OCI-LY7 (cell line): ENCODE data around the gene PPP1R14C. TPM values are rescaled to one million over a fixed set of nuclear protein-coding genes. Genes with fewer than 3 reads are reported as not detected.

ENCODE experiments used
- BruUV-seq: library from RNA; stranded (reverse); fragments of 400-500 nt; replicated peaks from 2 replicates; lab custom pipeline; 2021; lab: Mats Ljungman, UMichigan
- CTCF ChIA-PET: fragments of 300-600 bp; sonication (Branson Sonifier 250); formaldehyde crosslinking; loops from one replicate; lab custom pipeline; 2022; ENCODE audit warnings: antibody characterized with exemption; ENCODE audit not compliant: unreplicated experiment; lab: Charles Lee
- POLR2A ChIA-PET: fragments of 300-600 bp; sonication (Branson Sonifier 250); formaldehyde crosslinking; loops from one replicate; lab custom pipeline; 2022; ENCODE audit warnings: antibody characterized with exemption; lab: Charles Lee
- DNase-seq: peaks from one replicate; pipeline ENCODE4 v3.0.0-alpha.2; 2015; ENCODE audit warnings: low spot score
- H2AFZ ChIP-seq: fragments of 200-600 bp; sonication (generic), shearing (Covaris generic); 2 replicates; pipeline ENCODE4 v1.6.1; 2014; ENCODE audit warnings: mild to moderate bottlenecking, antibody characterized with exemption, low read length, moderate library complexity
- H3K27ac ChIP-seq: fragments of 200-600 bp; sonication (generic); 2 replicates; pipeline ENCODE4 v1.5.1; 2014; ENCODE audit warnings: mixed run types, low read depth, mild to moderate bottlenecking, moderate library complexity, low read length, inconsistent platforms; ENCODE audit not compliant: poor library complexity, severe bottlenecking
- H3K36me3 ChIP-seq: fragments of 200-600 bp; sonication (generic); 2 replicates; pipeline ENCODE4 v1.6.1; 2014; ENCODE audit warnings: mild to moderate bottlenecking, antibody characterized with exemption, low read length, moderate library complexity, mixed read lengths; ENCODE audit not compliant: insufficient read depth
- H3K4me1 ChIP-seq: fragments of 200-600 bp; sonication (generic); 2 replicates; pipeline ENCODE4 v1.5.1; 2014; ENCODE audit warnings: mild to moderate bottlenecking, low read length; ENCODE audit not compliant: insufficient read depth, poor library complexity, severe bottlenecking
- H3K4me2 ChIP-seq: fragments of 200-600 bp; sonication (generic); 2 replicates; pipeline ENCODE4 v1.6.1; 2014; ENCODE audit warnings: mild to moderate bottlenecking, low read length
- H3K4me3 ChIP-seq: fragments of 200-600 bp; sonication (generic); 2 replicates; pipeline ENCODE4 v1.5.1; 2014; ENCODE audit warnings: mild to moderate bottlenecking, low read depth, low read length; ENCODE audit not compliant: poor library complexity, severe bottlenecking
- H3K79me2 ChIP-seq: fragments of 200-600 bp; sonication (generic); 2 replicates; pipeline ENCODE4 v1.6.1; 2016; ENCODE audit warnings: low read depth, mild to moderate bottlenecking, low read length, moderate library complexity, mixed read lengths; ENCODE audit not compliant: insufficient read depth
- H3K9me2 ChIP-seq: fragments of 200-600 bp; sonication (generic); 2 replicates; pipeline ENCODE4 v1.6.1; 2016; ENCODE audit warnings: mild to moderate bottlenecking, low read length, mixed read lengths; ENCODE audit not compliant: insufficient read depth
- H3K9me3 ChIP-seq: fragments of 200-600 bp; sonication (generic); 2 replicates; pipeline ENCODE4 v1.6.1; 2014; ENCODE audit warnings: mild to moderate bottlenecking, mixed run types, low read length, mixed read lengths
- H4K20me1 ChIP-seq: fragments of 200-600 bp; sonication (generic); 2 replicates; pipeline ENCODE4 v1.6.1; 2014; ENCODE audit warnings: mild to moderate bottlenecking, antibody characterized with exemption, low read length, moderate library complexity, mixed read lengths; ENCODE audit not compliant: insufficient read depth
- EZH2phosphoT487 ChIP-seq: fragments of 200-600 bp; sonication (generic); IDR thresholded peaks from 2 replicates; pipeline ENCODE4 v1.6.1; 2018; ENCODE audit warnings: low read depth, borderline replicate concordance, mild to moderate bottlenecking, mixed run types, antibody characterized with exemption, low read length, moderate library complexity, mixed read lengths
- intact Hi-C: fragments of 100-400 bp; cut with micrococcal nuclease; formaldehyde crosslinking; loops from one replicate; pipeline ENCODE4 v1.10.0; 2022; ENCODE audit not compliant: unreplicated experiment
- total RNA-seq, 2 experiments: library from RNA; depleted of rRNA in 1 of 2; stranded (reverse); fragments of >200 nt in 1 of 2; shearing (Covaris generic) in 1 of 2; gene quantifications; 2 replicates each; pipeline ENCODE4 v1.2.3, GENCODE V29; 2014 to 2022
- TF ChIP-seq, protein P1 (sequence below): fragments of 200-600 bp; sonication (generic); conservative IDR thresholded peaks from 2 replicates; pipeline ENCODE4 v1.5.1; 2014; ENCODE audit warnings: mild to moderate bottlenecking, antibody characterized with exemption, low read length, moderate library complexity, mixed read lengths

PPP1R14C gene
- total RNA-seq, 2 experiments from 2014 or later, result 1.8 TPM; not detected in 1

DNA sequence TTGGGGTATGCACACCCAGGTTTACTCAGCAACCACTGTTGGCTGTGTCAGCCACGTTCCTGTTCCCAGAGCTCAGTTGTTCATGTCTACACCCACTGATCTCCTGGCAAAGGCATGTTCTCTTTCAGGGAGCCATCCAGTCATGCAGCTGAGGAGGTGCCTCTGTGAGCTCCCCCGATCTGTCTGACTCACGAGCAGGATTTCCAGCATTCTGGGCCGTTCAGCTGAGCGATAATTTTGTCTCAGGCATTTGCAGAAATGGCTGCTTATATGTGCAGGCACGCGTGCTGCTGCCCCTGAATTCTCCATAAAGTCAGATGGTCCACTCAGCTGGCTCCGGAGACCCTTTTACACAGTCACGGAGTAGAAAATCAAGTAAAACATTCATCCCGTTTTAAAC, 147.6 kb downstream of the PPP1R14C start:
- Histone ChIP-seq H3K9me3 (no peaks in the 10 kb centered on the region), H3K79me2 (no peaks in the 10 kb centered on the region), H3K36me3 (no peaks in the 10 kb centered on the region), H2AFZ (no peak overlapping the region), H3K9me2 (no peaks in the 10 kb centered on the region), H3K4me3 (no peak overlapping the region), H4K20me1 (no peaks in the 10 kb centered on the region), H3K4me1 (no peaks in the 10 kb centered on the region), H3K4me2 (no peak overlapping the region), H3K27ac (no peak overlapping the region)
- DNase-seq, result no peak
- ChIA-PET POLR2A (no interaction called here), CTCF (no interaction called here)
- no TSS peak for BruUV-seq
- TF ChIP-seq EZH2phosphoT487, result no peak
- TF ChIP-seq, protein P1, sequence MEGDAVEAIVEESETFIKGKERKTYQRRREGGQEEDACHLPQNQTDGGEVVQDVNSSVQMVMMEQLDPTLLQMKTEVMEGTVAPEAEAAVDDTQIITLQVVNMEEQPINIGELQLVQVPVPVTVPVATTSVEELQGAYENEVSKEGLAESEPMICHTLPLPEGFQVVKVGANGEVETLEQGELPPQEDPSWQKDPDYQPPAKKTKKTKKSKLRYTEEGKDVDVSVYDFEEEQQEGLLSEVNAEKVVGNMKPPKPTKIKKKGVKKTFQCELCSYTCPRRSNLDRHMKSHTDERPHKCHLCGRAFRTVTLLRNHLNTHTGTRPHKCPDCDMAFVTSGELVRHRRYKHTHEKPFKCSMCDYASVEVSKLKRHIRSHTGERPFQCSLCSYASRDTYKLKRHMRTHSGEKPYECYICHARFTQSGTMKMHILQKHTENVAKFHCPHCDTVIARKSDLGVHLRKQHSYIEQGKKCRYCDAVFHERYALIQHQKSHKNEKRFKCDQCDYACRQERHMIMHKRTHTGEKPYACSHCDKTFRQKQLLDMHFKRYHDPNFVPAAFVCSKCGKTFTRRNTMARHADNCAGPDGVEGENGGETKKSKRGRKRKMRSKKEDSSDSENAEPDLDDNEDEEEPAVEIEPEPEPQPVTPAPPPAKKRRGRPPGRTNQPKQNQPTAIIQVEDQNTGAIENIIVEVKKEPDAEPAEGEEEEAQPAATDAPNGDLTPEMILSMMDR, result no peak
- intact Hi-C loops, result no loop called here

DNA sequence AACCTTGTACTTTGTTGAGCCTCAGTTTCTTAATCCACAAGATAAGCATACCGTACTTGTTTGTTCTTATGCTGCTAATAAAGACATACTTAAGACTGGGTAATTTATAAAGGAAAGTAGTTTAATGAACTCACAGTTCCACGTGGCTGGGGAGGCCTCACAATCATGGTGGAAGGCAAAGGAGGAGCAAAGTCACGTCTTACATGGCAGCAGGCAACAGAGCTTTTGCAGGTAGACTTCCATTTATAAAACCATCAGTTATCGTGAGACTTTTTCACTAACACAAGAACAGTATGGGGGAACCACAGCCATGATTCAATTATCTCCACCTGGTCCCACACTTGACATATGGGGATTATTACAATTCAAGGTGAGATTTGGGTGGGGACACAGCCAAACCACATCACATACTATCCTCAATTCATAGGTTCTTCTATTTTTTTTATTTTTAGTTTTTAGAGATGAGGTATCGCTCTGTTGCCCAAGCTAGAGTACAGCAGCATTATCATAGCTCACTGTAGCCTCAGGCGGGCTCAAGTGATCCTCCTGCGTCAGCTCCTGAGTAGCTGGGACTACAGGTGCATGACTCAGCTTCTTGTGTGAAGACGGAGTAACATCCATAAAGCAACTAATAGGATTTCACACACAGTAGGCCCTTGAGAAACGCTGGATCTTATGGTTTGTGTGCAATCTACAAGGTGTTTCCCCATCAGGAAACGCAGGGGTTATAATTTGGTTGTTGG, 149.3 kb downstream of the PPP1R14C start:
- BruUV-seq, result no TSS peak
- no peaks in the 10 kb centered on the region for H3K9me2 ChIP-seq
- no peak for DNase-seq
- no peaks in the 10 kb centered on the region for H4K20me1 ChIP-seq
- H3K4me1 ChIP-seq, result no peaks in the 10 kb centered on the region
- peaks cover 7% of the 10 kb centered on the region for H3K9me3 ChIP-seq
- H3K4me2 ChIP-seq, result no peak overlapping the region
- ChIA-PET CTCF (no interaction called here), POLR2A (interaction anchor here (0.6 kb wide), 1 partner anchor 218 kb away, joined by 3 read pairs; no protein-coding TSS in a partner anchor)
- H3K36me3 ChIP-seq, result no peaks in the 10 kb centered on the region
- intact Hi-C loops, result no loop called here
- no peaks in the 10 kb centered on the region for H3K79me2 ChIP-seq
- no peak for TF ChIP-seq EZH2phosphoT487
- TF ChIP-seq, protein P1, result no peak
- no peak overlapping the region for H2AFZ ChIP-seq
- no peak overlapping the region for H3K4me3 ChIP-seq
- no peak overlapping the region for H3K27ac ChIP-seq

DNA sequence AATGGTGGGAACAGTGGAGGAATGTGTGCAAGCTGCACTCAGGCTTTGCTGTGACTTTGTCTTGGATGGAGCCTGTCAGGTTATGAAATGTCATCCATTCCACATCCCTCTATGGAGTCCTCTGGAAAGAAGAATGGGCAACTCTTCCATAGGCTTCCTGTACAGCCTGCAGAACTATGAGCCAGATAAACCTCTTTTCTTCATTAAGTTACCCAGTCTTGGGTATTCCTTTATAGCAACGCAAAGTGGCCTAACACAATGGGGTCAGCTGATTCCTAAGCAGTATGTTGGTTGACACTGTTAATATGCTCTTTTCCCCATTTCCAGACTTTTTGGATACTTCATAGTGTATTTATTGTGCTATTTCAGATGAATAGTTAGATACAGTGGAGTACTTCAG, 150.2 kb downstream of the PPP1R14C start:
- TF ChIP-seq, protein P1, result no peak
- TF ChIP-seq EZH2phosphoT487, result no peak
- Histone ChIP-seq H3K27ac (no peak overlapping the region), H3K9me2 (no peaks in the 10 kb centered on the region), H3K4me2 (no peak overlapping the region), H2AFZ (no peak overlapping the region), H3K9me3 (peaks cover 16% of the 10 kb centered on the region), H3K36me3 (no peaks in the 10 kb centered on the region), H4K20me1 (no peaks in the 10 kb centered on the region), H3K4me1 (no peaks in the 10 kb centered on the region), H3K79me2 (no peaks in the 10 kb centered on the region), H3K4me3 (no peak overlapping the region)
- intact Hi-C loops, result no loop called here
- ChIA-PET CTCF (no interaction called here), POLR2A (no interaction called here)
- no peak for DNase-seq
- no TSS peak for BruUV-seq
